22Rv1 (cell line): ENCODE data around the gene CAP2.

Experiments
- CTCF ChIP-seq: fragments of 450-650 bp; IDR thresholded peaks from 2 replicates; pipeline ENCODE4 v1.5.1; 2017; ENCODE audit warnings: mild to moderate bottlenecking
- ZFX ChIP-seq: fragments of 450-650 bp; IDR thresholded peaks from 2 replicates; pipeline ENCODE4 v1.6.1; 2017; ENCODE audit warnings: antibody characterized with exemption, borderline replicate concordance

DNA sequence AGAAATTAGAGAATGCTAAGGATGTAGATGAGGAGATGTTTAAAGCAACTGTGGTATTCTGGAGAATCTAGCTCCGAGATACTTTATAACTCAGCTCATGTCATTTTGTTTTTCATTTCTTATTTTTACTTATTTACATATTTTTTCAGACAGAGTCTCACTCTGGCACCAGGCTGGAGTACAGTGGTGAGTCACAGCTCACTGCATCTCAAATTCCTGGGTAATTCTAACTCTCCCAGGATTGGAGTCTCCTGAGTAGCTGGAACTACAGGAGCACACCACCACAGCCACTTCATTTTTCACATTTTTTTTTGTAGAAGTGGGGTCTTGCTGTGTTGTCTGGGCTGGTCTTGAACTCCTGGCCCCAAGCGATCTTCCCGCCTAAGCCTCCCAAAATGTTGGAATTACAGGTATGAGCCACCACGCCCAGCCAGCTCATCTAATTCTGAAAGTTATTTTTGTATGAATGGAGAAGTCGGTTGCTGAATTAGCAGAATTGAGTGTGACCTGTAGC, 112.4 kb downstream of the CAP2 start:
- TF ChIP-seq CTCF (no peak), ZFX (no peak)
